H54 (cell line): Measurements from ENCODE around the gene LRG1.

Source experiments
- DNase-seq: peaks from one replicate; pipeline ENCODE4 v3.0.0; 2011; ENCODE audit warnings: low spot score, mixed read lengths; ENCODE audit not compliant: insufficient read length
- FAIRE-seq: peaks from 3 replicates; lab custom pipeline; 2011; peaks lifted over from hg19 to GRCh38; lab: Jason Lieb, UNC
- POLR2A ChIP-seq: IDR thresholded peaks from 2 replicates; pipeline ENCODE4 v1.6.1; 2011; ENCODE audit warnings: low read depth, mild to moderate bottlenecking, low read length

Gene LRG1

DNA sequence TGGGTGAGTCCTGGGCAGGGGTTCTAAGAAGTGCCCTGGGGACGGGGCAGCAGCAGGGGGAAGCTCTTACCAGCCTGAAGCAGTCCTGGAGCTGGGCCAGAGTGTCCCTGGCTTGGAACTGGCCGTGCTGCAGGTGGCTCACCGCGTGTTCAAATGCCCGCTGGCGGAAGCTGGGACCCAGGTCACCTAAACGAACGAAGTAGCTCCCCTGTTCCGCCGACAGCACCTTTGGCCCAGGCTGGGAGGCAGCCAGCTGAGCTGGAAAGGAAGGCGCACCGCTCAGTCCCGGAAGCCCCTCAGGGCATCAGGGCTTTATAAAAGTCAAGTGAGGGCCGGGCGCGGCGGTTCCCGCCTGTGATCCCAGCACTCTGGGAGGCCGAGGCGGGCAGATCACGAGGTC is 31.1 kb downstream of the LRG1 start:
- DNase-seq (no peak), FAIRE-seq (no peak)
- TF ChIP-seq POLR2A = no peak

- no peak for TF ChIP-seq POLR2A
- DNase-seq (no peak), FAIRE-seq (no peak)
These were observed 32.0 kb downstream of the LRG1 start for GRCh38 chr19:4507804-4508203.

GRCh38 chr19:4507150-4507452 is 32.7 kb downstream of the LRG1 start:
- DNase-seq (no peak), FAIRE-seq (no peak)
- no peak for TF ChIP-seq POLR2A

GRCh38 chr19:4506449-4507149 is 33.2 kb downstream of the LRG1 start:
- no peak for TF ChIP-seq POLR2A
- DNase-seq (peak; percentile 53), FAIRE-seq (peak; percentile 38)

DNA sequence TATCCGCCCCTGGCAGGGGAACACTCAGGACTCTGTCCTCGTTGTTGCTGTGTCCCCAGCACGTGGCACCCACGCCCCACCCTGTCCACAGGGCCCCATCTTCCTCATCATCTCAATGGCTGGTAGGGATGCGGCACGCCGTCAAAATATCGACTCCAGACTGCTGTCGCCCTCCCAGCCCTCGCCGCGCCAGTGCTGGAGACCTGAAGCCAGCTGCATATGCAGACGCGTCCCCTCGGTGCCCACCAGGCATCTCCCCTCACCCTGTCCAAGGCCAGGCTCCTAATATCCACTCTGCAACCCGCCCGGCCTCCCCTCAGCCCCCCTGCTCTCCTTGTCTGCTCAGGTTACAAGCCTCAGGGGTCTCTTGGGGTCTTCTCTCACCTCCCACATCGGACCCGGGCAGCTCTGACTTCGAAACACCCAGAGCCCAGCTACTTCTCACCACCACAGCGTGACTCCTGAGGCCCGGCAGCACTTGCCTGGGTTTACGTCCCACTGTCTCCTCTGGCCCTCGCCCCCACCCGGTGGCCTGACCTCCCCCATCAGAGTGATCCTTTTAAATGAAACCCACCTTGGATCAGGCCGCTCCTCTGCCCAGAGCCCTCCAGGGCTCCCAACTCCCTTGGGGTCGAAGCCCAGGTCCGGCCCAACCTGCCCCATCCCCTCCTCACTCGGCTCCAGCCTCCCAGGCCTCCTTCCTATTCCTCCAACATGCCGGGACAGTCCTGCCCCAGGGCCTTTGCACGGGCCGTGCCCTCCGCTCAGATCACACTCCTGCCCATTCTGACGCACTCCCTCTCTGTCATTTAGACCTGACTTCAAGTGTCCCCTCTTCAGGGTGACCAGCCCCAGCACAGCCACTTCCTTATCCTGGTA is 34.0 kb downstream of the LRG1 start:
- FAIRE-seq (no peak), DNase-seq (no peak)
- TF ChIP-seq POLR2A = no peak

DNA sequence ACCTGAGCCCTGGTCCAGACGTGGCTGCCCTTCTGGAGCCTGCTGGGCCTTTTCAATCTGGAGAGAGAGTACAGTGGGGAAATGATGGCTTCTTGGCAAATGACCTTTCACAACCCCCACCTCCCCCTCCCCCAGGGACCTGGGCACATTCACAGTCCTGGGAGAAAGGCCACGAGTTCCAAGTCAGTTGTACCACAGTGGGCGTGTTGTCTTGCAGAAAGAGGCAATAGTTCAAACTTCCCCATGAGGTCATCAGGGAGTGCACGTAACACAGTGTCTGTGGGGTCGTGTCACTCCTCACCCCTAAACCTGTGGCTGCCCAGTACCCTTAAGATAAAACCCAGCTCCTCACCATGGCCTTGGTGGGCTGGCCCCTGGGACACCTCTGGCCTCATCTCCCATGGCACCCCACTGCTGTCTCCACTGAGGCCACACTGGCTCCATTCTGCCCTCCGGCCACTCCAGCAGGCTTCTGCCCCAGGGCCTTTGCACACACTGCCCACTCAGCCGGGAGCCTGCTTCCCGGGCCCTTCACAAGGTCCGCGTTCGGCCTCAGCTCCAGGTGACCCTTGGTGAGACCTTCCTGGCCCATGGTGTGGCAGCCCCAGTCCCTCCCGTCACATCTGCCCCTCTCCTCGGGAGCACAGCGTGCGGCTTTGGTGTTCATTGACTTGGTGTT is 34.8 kb downstream of the LRG1 start:
- no peak for DNase-seq
- FAIRE-seq = no peak
- TF ChIP-seq POLR2A = no peak

DNA sequence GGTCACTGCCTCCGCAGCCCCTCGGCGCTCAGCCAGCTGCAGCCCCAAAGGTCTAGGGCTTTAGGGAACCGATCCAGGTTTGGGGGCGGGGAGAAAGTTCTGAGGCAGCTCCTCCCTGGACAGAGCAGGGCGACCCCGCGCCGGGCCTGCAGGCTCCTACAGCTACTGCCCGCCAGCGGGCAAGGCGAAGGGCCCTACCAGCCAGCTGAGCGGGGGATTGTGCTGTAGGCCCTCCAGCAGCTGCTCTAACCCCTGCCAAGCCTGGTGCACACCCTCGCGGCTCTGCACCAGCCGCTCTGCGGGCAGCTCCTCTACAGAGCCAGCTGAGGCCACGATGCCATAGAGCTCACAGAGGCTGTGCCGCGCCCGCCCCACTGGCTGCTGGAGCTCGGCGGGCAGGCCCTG is 35.5 kb downstream of the LRG1 start:
- FAIRE-seq = no peak
- no peak for DNase-seq
- TF ChIP-seq POLR2A = no peak

DNA sequence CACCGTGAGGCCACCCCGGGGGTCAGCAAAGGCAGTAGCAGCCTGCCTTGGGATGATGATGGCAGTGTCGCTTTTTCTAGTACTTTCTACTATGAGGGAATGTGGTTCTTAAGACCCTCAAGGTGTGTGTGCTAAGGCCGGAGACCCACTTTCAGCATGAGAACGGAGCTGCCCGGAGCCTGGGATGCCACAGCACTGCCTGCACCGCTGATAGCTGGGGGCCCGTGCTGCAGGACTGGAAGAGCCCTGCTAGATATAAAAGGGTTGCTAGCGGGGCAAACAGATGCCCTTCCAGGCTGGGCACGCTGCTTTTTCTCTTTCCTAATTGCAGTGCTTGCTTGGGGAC is 36.0 kb downstream of the LRG1 start:
- no peak for TF ChIP-seq POLR2A
- DNase-seq = no peak

GRCh38 chr19:4503132-4503824 is 36.6 kb downstream of the LRG1 start:
- FAIRE-seq (no peak), DNase-seq (no peak)
- no peak for TF ChIP-seq POLR2A

More for the DNA sequence above, 36.0 kb downstream of the LRG1 start:
- no peak for FAIRE-seq

- TF ChIP-seq POLR2A = no peak
- FAIRE-seq (no peak), DNase-seq (no peak)
These were observed 37.3 kb downstream of the LRG1 start for GRCh38 chr19:4502282-4503131.

DNA sequence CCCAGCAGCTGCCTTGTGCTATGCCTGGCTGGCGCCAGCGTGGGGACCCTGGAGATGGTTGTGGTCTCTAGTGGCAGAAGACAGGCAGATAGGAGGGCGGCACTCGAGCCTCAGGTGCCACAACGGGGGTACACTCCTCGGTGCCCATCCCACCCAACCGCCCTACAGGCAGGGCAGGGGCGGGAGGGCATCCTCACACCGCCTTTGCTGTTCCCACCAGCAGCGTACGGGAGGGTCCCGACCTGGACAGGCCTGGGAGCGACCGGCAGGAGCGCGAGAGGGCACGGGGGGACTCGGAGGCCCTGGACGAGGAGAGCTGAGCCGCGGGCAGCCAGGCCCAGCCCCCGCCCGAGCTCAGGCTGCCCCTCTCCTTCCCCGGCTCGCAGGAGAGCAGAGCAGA is 38.1 kb downstream of the LRG1 start:
- TF ChIP-seq POLR2A = no peak
- DNase-seq (no peak), FAIRE-seq (no peak)

DNA sequence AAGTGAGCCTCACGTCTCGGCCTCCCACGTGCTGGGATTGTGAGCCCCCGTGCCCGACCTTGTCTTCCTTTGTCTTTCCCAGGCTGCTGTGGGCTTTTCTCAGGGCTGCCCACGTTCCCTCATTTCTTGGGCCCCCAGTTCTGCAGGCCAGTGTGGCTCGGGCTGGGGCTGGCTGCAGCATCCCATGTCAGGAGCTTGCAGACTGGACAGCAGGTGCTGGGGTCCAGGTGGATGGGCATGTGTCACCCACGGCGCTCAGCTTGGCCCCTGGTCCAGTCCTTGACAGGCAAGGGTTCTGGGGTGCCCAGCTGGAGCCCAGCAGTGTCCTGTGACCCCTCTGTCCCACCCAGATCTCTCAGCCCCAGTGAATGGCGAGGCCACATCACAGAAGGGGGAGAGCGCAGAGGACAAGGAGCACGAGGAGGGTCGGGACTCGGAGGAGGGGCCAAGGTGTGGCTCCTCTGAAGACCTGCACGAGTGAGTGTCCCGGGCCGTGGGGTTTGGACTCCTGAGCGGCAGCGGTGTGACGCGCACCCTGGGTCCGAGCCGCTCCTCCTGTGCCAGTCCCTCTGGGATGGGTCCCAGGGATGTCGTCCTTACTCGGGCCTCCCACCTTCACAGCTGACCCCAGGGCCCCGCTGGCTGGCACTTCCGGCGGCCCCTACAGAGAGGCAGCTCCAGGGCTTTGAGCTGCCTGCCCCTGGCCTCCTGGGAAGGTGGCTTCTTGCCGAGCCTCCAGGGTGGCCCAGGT is 38.8 kb downstream of the LRG1 start:
- no peak for FAIRE-seq
- no peak for TF ChIP-seq POLR2A
- DNase-seq = no peak
